ENCODE measurements around the gene SLC37A1. TPM values are rescaled to one million over a fixed set of nuclear protein-coding genes. Genes with fewer than 3 reads are reported as not detected.

SLC37A1 gene
- polyA plus RNA-seq, 1 experiment, result 0.88 TPM

DNA sequence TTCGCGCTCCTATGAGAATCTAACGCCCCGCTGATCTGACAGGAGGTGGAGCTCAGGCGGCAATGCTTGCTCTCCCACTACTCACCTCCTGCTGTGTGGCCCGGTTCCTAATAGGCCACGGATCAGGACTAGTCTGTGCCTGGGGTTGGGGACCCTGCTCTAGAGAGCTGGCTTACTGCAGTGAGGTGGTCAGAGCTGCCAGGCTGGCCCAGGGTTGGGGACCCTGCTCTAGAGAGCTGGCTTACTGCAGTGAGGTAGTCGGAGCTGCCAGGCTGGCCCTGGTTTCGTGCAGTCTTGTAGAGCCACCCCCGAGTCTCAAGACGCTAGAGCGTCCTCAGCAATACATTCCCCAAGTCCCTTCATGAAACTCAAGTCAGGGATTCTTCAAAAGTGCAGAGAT lies 27.5 kb downstream of the SLC37A1 start:
- CTCF ChIA-PET, result no interaction called here

DNA sequence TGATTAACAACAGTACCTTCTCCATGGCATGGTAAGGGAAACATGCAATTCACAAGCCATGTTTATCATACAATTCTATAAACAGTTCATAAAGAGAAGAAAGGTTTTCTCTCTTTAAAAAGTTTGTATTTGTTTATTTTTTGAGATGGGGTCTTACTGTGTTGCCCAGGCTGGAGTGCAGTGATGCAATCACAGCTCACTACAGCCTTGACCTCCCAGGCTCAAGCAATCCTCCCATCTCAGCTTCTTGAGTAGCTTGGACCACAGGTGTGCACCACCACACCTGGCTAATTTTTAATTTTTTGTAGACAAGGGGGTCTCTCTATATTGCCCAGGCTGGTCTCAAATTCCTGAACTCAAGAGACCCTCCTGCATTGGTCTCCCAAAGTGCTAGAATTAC lies 28.0 kb downstream of the SLC37A1 start:
- ChIA-PET POLR2A (no interaction called here), CTCF (no interaction called here)
- Histone ChIP-seq H3K27me3 (ENCODE audit: control insufficient read depth, insufficient read depth, low read length) (no peaks in the 10 kb centered on the region), H3K4me3 (ENCODE audit: low read depth, low read length) (no peak overlapping the region), H3K36me3 (ENCODE audit: control insufficient read depth, insufficient read depth, low read length) (no peaks in the 10 kb centered on the region)
- DNase-seq (ENCODE audit: low read depth), result no peak
- TF ChIP-seq, protein P1, sequence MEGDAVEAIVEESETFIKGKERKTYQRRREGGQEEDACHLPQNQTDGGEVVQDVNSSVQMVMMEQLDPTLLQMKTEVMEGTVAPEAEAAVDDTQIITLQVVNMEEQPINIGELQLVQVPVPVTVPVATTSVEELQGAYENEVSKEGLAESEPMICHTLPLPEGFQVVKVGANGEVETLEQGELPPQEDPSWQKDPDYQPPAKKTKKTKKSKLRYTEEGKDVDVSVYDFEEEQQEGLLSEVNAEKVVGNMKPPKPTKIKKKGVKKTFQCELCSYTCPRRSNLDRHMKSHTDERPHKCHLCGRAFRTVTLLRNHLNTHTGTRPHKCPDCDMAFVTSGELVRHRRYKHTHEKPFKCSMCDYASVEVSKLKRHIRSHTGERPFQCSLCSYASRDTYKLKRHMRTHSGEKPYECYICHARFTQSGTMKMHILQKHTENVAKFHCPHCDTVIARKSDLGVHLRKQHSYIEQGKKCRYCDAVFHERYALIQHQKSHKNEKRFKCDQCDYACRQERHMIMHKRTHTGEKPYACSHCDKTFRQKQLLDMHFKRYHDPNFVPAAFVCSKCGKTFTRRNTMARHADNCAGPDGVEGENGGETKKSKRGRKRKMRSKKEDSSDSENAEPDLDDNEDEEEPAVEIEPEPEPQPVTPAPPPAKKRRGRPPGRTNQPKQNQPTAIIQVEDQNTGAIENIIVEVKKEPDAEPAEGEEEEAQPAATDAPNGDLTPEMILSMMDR (IDR thresholded peaks at IDR 0.05; ENCODE audit: insufficient read depth, low read depth, low read length), result no peak

More for the DNA sequence above, 27.5 kb downstream of the SLC37A1 start:
- no peak overlapping the region for H3K4me3 ChIP-seq (ENCODE audit: low read depth, low read length)
- H3K36me3 ChIP-seq (ENCODE audit: control insufficient read depth, insufficient read depth, low read length), result no peaks in the 10 kb centered on the region
- TF ChIP-seq, protein P1 (IDR thresholded peaks at IDR 0.05; ENCODE audit: insufficient read depth, low read depth, low read length), result no peak
- POLR2A ChIA-PET, result no interaction called here
- no peak for DNase-seq (ENCODE audit: low read depth)
- no peaks in the 10 kb centered on the region for H3K27me3 ChIP-seq (ENCODE audit: control insufficient read depth, insufficient read depth, low read length)

DNA sequence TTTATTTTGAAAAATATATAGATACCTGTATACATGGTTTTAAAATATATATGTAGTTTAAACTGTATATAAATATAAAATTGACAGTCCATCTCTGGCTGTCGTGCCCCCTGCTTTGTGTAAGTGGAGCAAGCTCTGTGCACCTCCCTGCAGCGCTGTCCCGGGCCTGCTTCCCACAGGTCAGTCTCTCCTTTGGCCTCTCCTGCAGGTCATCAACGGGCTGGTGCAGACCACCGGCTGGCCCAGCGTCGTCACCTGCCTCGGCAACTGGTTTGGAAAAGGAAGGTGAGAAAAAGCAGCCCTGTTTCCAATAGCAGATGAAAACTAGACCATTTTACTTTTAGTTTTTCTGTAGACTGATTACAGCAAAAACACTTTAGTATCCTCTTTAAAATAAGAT lies 28.5 kb downstream of the SLC37A1 start:
- CTCF ChIA-PET, result no interaction called here
- Histone ChIP-seq H3K36me3 (ENCODE audit: control insufficient read depth, insufficient read depth, low read length) (no peaks in the 10 kb centered on the region), H3K4me3 (ENCODE audit: low read depth, low read length) (no peak overlapping the region), H3K27me3 (ENCODE audit: control insufficient read depth, insufficient read depth, low read length) (no peaks in the 10 kb centered on the region)
- no peak for DNase-seq (ENCODE audit: low read depth)
- POLR2A ChIA-PET, result no interaction called here
- TF ChIP-seq, protein P1 (IDR thresholded peaks at IDR 0.05; ENCODE audit: insufficient read depth, low read depth, low read length), result no peak

DNA sequence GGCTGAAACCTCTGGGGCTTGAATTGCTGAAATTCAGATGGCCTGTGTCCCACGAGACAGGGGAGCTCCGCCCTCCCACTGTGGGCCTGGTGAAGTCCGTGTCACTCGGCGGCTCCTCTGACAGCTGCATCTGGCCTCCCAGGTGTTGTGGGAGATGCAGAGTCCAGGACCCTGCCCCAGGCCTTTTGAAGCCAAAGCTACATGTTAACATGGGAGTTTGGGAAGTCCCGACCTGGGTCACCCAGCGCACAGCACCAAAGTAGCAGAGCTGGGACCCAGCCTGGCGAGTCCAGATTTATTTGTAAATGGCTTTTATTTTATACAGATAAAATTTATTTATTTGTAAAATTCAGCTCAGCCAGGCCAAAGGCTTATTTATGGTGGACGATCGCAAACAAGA lies 28.9 kb downstream of the SLC37A1 start:
- TF ChIP-seq, protein P1 (IDR thresholded peaks at IDR 0.05; ENCODE audit: insufficient read depth, low read depth, low read length), result no peak
- DNase-seq (ENCODE audit: low read depth), result no peak
- CTCF ChIA-PET, result no interaction called here
- no peak overlapping the region for H3K4me3 ChIP-seq (ENCODE audit: low read depth, low read length)
- H3K27me3 ChIP-seq (ENCODE audit: control insufficient read depth, insufficient read depth, low read length), result no peaks in the 10 kb centered on the region
- no peaks in the 10 kb centered on the region for H3K36me3 ChIP-seq (ENCODE audit: control insufficient read depth, insufficient read depth, low read length)
- POLR2A ChIA-PET, result no interaction called here

DNA sequence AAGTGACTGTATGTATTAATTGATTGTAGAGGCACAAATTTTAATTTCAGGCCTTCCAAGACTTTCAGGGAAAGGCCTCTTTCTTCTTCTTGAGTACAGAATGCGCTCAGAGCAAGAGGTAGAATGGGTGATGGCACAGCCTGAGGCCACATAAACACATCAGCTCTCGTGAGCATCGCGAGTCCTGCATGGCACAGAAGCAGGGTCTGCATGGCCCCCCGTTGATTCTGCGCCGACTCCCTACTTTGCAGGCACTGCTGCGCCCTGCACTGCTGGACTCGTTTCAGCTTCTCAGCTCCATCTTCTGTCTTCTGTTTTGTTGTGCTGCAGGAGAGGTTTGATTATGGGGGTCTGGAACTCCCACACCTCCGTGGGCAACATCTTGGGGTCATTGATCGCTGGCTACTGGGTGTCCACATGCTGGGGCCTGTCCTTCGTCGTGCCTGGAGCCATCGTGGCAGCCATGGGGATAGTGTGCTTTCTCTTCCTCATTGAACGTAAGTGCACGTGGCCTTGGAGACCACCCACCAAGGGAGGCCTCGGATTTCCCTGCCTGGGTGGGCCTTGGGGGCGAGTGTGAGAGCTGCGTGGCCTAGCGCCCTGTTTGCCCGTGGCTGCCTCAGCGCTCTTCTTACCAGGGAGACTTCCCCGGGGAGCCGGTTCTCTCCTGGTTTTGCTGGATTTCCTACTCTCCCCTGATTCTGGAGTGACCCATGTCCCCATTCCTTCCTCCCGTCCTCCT lies 29.6 kb downstream of the SLC37A1 start:
- ChIA-PET POLR2A (no interaction called here), CTCF (no interaction called here)
- no peaks in the 10 kb centered on the region for H3K36me3 ChIP-seq (ENCODE audit: control insufficient read depth, insufficient read depth, low read length)
- no peak overlapping the region for H3K4me3 ChIP-seq (ENCODE audit: low read depth, low read length)
- no peaks in the 10 kb centered on the region for H3K27me3 ChIP-seq (ENCODE audit: control insufficient read depth, insufficient read depth, low read length)
- DNase-seq (ENCODE audit: low read depth), result no peak
- TF ChIP-seq, protein P1 (IDR thresholded peaks at IDR 0.05; ENCODE audit: insufficient read depth, low read depth, low read length), result no peak

All from BJ (cell line).